ENCODE results near the gene ARPP21.
A peak's percentile ranks its signal among the peaks of the same experiment; 100 is the strongest.

The ARPP21 gene

GRCh38 chr3:35690271-35690670 is 50.9 kb downstream of the ARPP21 start:
- TF ChIP-seq TSHZ2 (CRISPR knock-in tag; IDR thresholded peaks at IDR 0.05) (peak; percentile 13; the same call in 1 of the 2 replicates), PPARA (CRISPR knock-in tag; IDR thresholded peaks at IDR 0.05; ENCODE audit: borderline replicate concordance) (no peak)

GRCh38 chr3:35705904-35706303 is 66.6 kb downstream of the ARPP21 start:
- ATAC-seq: no peak
- no peak for TF ChIP-seq PATZ1 (CRISPR knock-in tag; IDR thresholded peaks at IDR 0.05; ENCODE audit: borderline replicate concordance)
- TF ChIP-seq BACH2 (CRISPR knock-in tag; IDR thresholded peaks at IDR 0.05; ENCODE audit: borderline replicate concordance): no peak
- no peak for TF ChIP-seq PPARA (CRISPR knock-in tag; IDR thresholded peaks at IDR 0.05; ENCODE audit: borderline replicate concordance)
- no peak for TF ChIP-seq ZFP3 (CRISPR knock-in tag; IDR thresholded peaks at IDR 0.05)
- no peak for TF ChIP-seq ZNF70 (CRISPR knock-in tag; IDR thresholded peaks at IDR 0.05)
- no peak for TF ChIP-seq TOX (CRISPR knock-in tag; IDR thresholded peaks at IDR 0.05; ENCODE audit: borderline replicate concordance)
- no peak for TF ChIP-seq CSDC2 (CRISPR knock-in tag; IDR thresholded peaks at IDR 0.05)
- no peak for TF ChIP-seq ISL1 (CRISPR knock-in tag; IDR thresholded peaks at IDR 0.05)
- TF ChIP-seq ESRRG (CRISPR knock-in tag; IDR thresholded peaks at IDR 0.05): no peak
- TF ChIP-seq OSR1 (CRISPR knock-in tag; IDR thresholded peaks at IDR 0.05): no peak
- no peak for TF ChIP-seq CREB5 (CRISPR knock-in tag; IDR thresholded peaks at IDR 0.05; ENCODE audit: low read depth)
- TF ChIP-seq RARB (CRISPR knock-in tag; IDR thresholded peaks at IDR 0.05): no peak
- no peak for TF ChIP-seq TSHZ2 (CRISPR knock-in tag; IDR thresholded peaks at IDR 0.05)
- TF ChIP-seq ZFP30 (CRISPR knock-in tag; IDR thresholded peaks at IDR 0.05): no peak
- TF ChIP-seq ZC3H10 (CRISPR knock-in tag; IDR thresholded peaks at IDR 0.05): no peak

More at GRCh38 chr3:35690271-35690670, 50.9 kb downstream of the ARPP21 start:
- ATAC-seq: no peak

GRCh38 chr3:35707904-35708303 is 68.6 kb downstream of the ARPP21 start:
- peak; percentile 86 for ATAC-seq
- no peak for TF ChIP-seq BACH2 (CRISPR knock-in tag; IDR thresholded peaks at IDR 0.05; ENCODE audit: borderline replicate concordance)
- no peak for TF ChIP-seq PPARA (CRISPR knock-in tag; IDR thresholded peaks at IDR 0.05; ENCODE audit: borderline replicate concordance)
- peak; percentile 38 for TF ChIP-seq ISL1 (CRISPR knock-in tag; IDR thresholded peaks at IDR 0.05)
- TF ChIP-seq CREB5 (CRISPR knock-in tag; IDR thresholded peaks at IDR 0.05; ENCODE audit: low read depth): 0 out of 2 replicates have a peak, but pooled peaks have one; percentile 13
- no peak for TF ChIP-seq ZFP30 (CRISPR knock-in tag; IDR thresholded peaks at IDR 0.05)

- ATAC-seq: no peak
- no peak for TF ChIP-seq TCF4 (CRISPR knock-in tag; IDR thresholded peaks at IDR 0.05; ENCODE audit: borderline replicate concordance)
- no peak for TF ChIP-seq ZNF70 (CRISPR knock-in tag; IDR thresholded peaks at IDR 0.05)
- TF ChIP-seq SNAI2 (CRISPR knock-in tag; IDR thresholded peaks at IDR 0.05): no peak
- no peak for TF ChIP-seq ZNF8 (CRISPR knock-in tag; IDR thresholded peaks at IDR 0.05)
- no peak for TF ChIP-seq TOX (CRISPR knock-in tag; IDR thresholded peaks at IDR 0.05; ENCODE audit: borderline replicate concordance)
- no peak for TF ChIP-seq CSRNP3 (CRISPR knock-in tag; IDR thresholded peaks at IDR 0.05)
- no peak for TF ChIP-seq TSHZ2 (CRISPR knock-in tag; IDR thresholded peaks at IDR 0.05)
These were observed 69.3 kb downstream of the ARPP21 start for GRCh38 chr3:35708394-35709271.
